SH-SY5Y (cell line): ENCODE measurements around the gene KDM4C.

Source experiments
- GATA2 ChIP-seq: IDR thresholded peaks from 2 replicates; pipeline ENCODE4 v1.6.1; 2011; ENCODE audit warnings: mild to moderate bottlenecking, low read depth, low read length
- GATA3 ChIP-seq: IDR thresholded peaks from 2 replicates; pipeline ENCODE4 v1.6.1; 2011; ENCODE audit warnings: low read depth, mild to moderate bottlenecking, low read length, moderate library complexity

- no peak for TF ChIP-seq GATA3
- TF ChIP-seq GATA2: no peak
Measured at GRCh38 chr9:6819529-6819928, 61.8 kb downstream of the KDM4C start.
